ENCODE measurements around the gene PPFIA1. TPM values are rescaled to one million over a fixed set of nuclear protein-coding genes. Genes with fewer than 3 reads are reported as not detected.
"Not testable (repeated sequence)": the region's sequence is repeated elsewhere in the genome, so short reads cannot be mapped to it uniquely, and the experiment has no call there.

Gene PPFIA1
- total RNA-seq, 4 donors from 2014 or later, result 46.3 to 51.5 (median 47.2) TPM

- WGBS, result 44% methylated on average over 12 of the region's 12 CpGs
- no peak for DNase-seq (ENCODE audit: extremely low spot score)
- no peak overlapping the region for H3K27ac ChIP-seq (replicated peaks in 1 of 4)
- H3K4me3 ChIP-seq, result no peak overlapping the region
- no peaks in the 10 kb centered on the region for H3K27me3 ChIP-seq
- no peaks in the 10 kb centered on the region for H3K36me3 ChIP-seq
- H3K9me3 ChIP-seq, result no peaks in the 10 kb centered on the region
- TF ChIP-seq EP300 (IDR thresholded peaks at IDR 0.05), result no peak
- no peak for TF ChIP-seq POLR2A (IDR thresholded peaks at IDR 0.05; ENCODE audit: low read depth)
- TF ChIP-seq POLR2AphosphoS5 (IDR thresholded peaks at IDR 0.05), result no peak
- no peak for TF ChIP-seq CTCF (IDR thresholded peaks at IDR 0.05)
- H3K4me1 ChIP-seq, result peaks cover 0 to 7% (median 0%) of the 10 kb centered on the region in 4 donors
- intact Hi-C loops (cut with DNase I), result no loop called here
These were observed 14.9 kb upstream of the PPFIA1 start for GRCh38 chr11:70255477-70256116.

DNA sequence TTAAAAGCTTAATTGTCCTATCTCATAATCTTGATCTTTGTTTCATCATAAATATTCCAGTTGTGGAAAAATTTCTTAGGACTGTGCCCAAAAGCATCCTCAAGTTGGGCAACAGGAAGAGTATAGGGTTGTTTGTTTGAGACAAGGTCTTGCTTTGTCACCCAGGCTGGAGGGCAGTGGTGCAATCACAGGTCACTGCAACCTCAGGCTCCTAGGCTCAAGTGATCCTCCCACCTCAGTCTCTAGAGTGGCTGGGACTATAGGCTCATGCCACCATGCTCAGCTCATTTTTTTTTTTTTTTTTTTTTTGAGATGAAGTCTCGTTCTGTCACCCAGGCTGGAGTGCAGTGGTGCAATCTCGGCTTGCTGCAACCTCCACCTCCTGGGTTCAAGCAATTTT is 11.4 kb upstream of the PPFIA1 start:
- H3K27ac ChIP-seq (replicated peaks in 1 of 4); H3K4me3 ChIP-seq; H3K27me3 ChIP-seq; H3K36me3 ChIP-seq; H3K9me3 ChIP-seq; intact Hi-C loops (cut with DNase I); DNase-seq (ENCODE audit: extremely low spot score); H3K4me1 ChIP-seq: not testable (repeated sequence)
- WGBS, result 93% methylated on average over 2 of the region's 2 CpGs

DNA sequence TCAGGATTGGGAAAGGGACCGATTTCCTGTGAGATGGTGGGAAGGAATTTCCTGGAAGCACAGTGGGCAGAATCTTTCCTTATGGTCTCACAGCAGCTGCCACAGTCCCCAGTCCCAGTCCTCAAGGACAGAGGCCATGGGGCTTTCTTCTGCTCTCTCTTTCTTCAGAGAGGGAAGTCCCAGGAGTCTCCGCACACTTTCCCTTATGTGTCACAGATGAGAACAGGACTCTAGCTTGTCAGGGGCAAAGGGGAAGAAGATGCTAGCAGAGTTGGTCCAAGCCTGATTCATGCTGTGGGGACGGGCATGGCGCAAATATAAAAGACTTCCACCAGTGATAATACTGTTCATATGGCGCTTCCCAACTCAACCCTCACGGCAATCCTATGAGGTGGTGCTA is 7.5 kb upstream of the PPFIA1 start:
- Histone ChIP-seq H3K27me3 (no peaks in the 10 kb centered on the region), H3K4me3 (no peak overlapping the region), H3K4me1 (no peaks in the 10 kb centered on the region), H3K9me3 (no peaks in the 10 kb centered on the region), H3K27ac (replicated peaks in 1 of 4) (no peak overlapping the region), H3K36me3 (no peaks in the 10 kb centered on the region)
- DNase-seq (ENCODE audit: extremely low spot score), result no peak
- WGBS, result 94% methylated on average over 6 of the region's 6 CpGs
- intact Hi-C loops (cut with DNase I), result no loop called here
- no peak for TF ChIP-seq EP300 (IDR thresholded peaks at IDR 0.05)
- no peak for TF ChIP-seq CTCF (IDR thresholded peaks at IDR 0.05)
- no peak for TF ChIP-seq POLR2AphosphoS5 (IDR thresholded peaks at IDR 0.05)
- no peak for TF ChIP-seq POLR2A (IDR thresholded peaks at IDR 0.05; ENCODE audit: low read depth)

- no peak for DNase-seq (ENCODE audit: extremely low spot score)
- no peak overlapping the region for H3K4me3 ChIP-seq
- intact Hi-C loops (cut with DNase I), result no loop called here
- H3K27ac ChIP-seq (replicated peaks in 1 of 4), result no peak overlapping the region
- H3K4me1 ChIP-seq, result no peaks in the 10 kb centered on the region
- H3K36me3 ChIP-seq, result no peaks in the 10 kb centered on the region
- no peaks in the 10 kb centered on the region for H3K9me3 ChIP-seq
- H3K27me3 ChIP-seq, result no peaks in the 10 kb centered on the region
- 90% methylated on average over 7 of the region's 7 CpGs for WGBS
- TF ChIP-seq POLR2A (IDR thresholded peaks at IDR 0.05; ENCODE audit: low read depth), result no peak
- TF ChIP-seq CTCF (IDR thresholded peaks at IDR 0.05), result no peak
- TF ChIP-seq EP300 (IDR thresholded peaks at IDR 0.05), result no peak
These were observed 7.1 kb upstream of the PPFIA1 start for GRCh38 chr11:70263363-70263762.

DNA sequence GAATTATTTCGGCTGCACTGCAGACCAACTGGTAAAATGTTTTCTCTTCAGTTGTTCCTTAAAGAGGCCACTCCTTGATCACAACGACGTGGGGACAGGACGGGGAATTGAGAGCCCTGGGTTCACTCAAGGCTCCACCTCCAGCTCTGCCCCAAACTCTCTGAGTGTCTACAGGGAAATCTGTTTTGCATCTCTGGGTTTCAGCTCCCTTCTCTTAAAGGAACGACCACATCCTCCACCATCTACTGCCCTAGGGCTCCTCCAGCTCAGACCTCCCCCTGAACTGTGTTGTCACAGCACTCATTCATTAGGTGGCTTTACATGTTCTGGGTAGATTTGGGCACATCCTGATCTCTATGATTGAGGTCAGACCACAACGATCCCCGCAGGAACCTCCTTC is 5.1 kb upstream of the PPFIA1 start:
- H3K27ac ChIP-seq (replicated peaks in 1 of 4), result no peak overlapping the region
- H3K27me3 ChIP-seq, result no peaks in the 10 kb centered on the region
- no peak overlapping the region for H3K4me3 ChIP-seq
- WGBS, result 52% methylated on average over 7 of the region's 7 CpGs
- DNase-seq (ENCODE audit: extremely low spot score), result no peak
- TF ChIP-seq CTCF (IDR thresholded peaks at IDR 0.05) (no peak), POLR2A (IDR thresholded peaks at IDR 0.05; ENCODE audit: low read depth) (no peak), POLR2AphosphoS5 (IDR thresholded peaks at IDR 0.05) (no peak), EP300 (IDR thresholded peaks at IDR 0.05) (no peak)
- no peaks in the 10 kb centered on the region for H3K36me3 ChIP-seq
- intact Hi-C loops (cut with DNase I), result loop anchor here (5.0 kb wide), 1 partner anchor 58 kb away; no protein-coding TSS in a partner anchor
- no peaks in the 10 kb centered on the region for H3K9me3 ChIP-seq
- H3K4me1 ChIP-seq, result peaks cover 5 to 9% (median 7%) of the 10 kb centered on the region in 4 donors
